Mesodermal cell (in vitro differentiated cells): ENCODE data around the gene RSPRY1.

ENCODE experiments used
- H3K27ac ChIP-seq: 2 replicates; pipeline ENCODE4 v1.7.0; 2013; ENCODE audit warnings: mild to moderate bottlenecking, low read depth, low read length, moderate library complexity; ENCODE audit not compliant: severe bottlenecking
- H3K36me3 ChIP-seq: 2 replicates; pipeline ENCODE4 v1.7.1; 2013; ENCODE audit warnings: mild to moderate bottlenecking, low read length, moderate library complexity; ENCODE audit not compliant: control insufficient read depth, insufficient read depth
- H3K4me1 ChIP-seq: one replicate; pipeline ENCODE4 v1.7.1; 2013; ENCODE audit warnings: mild to moderate bottlenecking, low read length; ENCODE audit not compliant: insufficient read depth, control insufficient read depth, poor library complexity, severe bottlenecking
- H3K4me3 ChIP-seq: 2 replicates; pipeline ENCODE4 v1.7.0; 2013; ENCODE audit warnings: low read length, control low read depth, mild to moderate bottlenecking; ENCODE audit not compliant: insufficient read depth, poor library complexity, severe bottlenecking; ENCODE audit errors: extremely low read depth
- H3K9me3 ChIP-seq: 2 replicates; pipeline ENCODE4 v1.7.1; 2013; ENCODE audit warnings: mild to moderate bottlenecking, low read length, moderate library complexity; ENCODE audit not compliant: control insufficient read depth
- WGBS, 2 experiments: methylation state at CpG; one replicate each; pipeline ENCODE4 v1.1.5; 2013; ENCODE audit warnings: missing lambda C conversion rate in 2 of 2; ENCODE audit not compliant: insufficient coverage in 2 of 2; 5-methylcytosine and 5-hydroxymethylcytosine counted together

The RSPRY1 gene

GRCh38 chr16:57153841-57154240 lies 32.3 kb upstream of the RSPRY1 start:
- Histone ChIP-seq H3K4me3 (no peak overlapping the region), H3K36me3 (peaks cover 88% of the 10 kb centered on the region), H3K27ac (no peak overlapping the region), H3K9me3 (no peaks in the 10 kb centered on the region), H3K4me1 (no peaks in the 10 kb centered on the region)
- WGBS, 2 experiments: 93 to 98% methylated on average over 2 to 4 of the region's 6 CpGs

- no peaks in the 10 kb centered on the region for H3K9me3 ChIP-seq
- no peak overlapping the region for H3K4me3 ChIP-seq
- 93 to 100% methylated on average over 2 of the region's 6 CpGs for WGBS, 2 experiments
- H3K27ac ChIP-seq: no peak overlapping the region
- peaks cover 97% of the 10 kb centered on the region for H3K36me3 ChIP-seq
- H3K4me1 ChIP-seq: no peaks in the 10 kb centered on the region
Observed at GRCh38 chr16:57155702-57156350, 30.3 kb upstream of the RSPRY1 start.

DNA sequence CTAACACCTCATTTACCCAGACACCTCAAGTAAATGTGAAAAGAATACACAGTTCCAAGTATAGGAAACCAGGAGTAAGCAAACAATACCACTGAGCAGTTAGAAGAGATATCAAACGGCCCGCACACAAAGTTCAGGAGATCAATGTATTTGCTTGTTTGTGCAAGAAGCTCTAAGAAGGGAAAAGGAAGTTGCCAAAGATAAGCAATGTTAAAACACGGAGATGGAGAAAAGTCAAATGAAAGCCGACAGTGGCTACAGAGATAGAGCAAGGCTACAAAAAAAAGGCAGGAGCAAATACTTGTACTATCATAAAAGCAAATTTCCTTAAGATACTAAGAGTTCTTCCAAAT lies 29.8 kb upstream of the RSPRY1 start:
- peaks cover 93% of the 10 kb centered on the region for H3K36me3 ChIP-seq

GRCh38 chr16:57157533-57157932 lies 28.6 kb upstream of the RSPRY1 start:
- no peaks in the 10 kb centered on the region for H3K9me3 ChIP-seq
- H3K4me3 ChIP-seq: no peak overlapping the region
- no CpG with 5 or more reads among the region's 1 CpG for WGBS, 2 experiments
- peaks cover 93% of the 10 kb centered on the region for H3K36me3 ChIP-seq
- no peak overlapping the region for H3K27ac ChIP-seq
- no peaks in the 10 kb centered on the region for H3K4me1 ChIP-seq

More for the DNA sequence above, 29.8 kb upstream of the RSPRY1 start:
- H3K27ac ChIP-seq: no peak overlapping the region
- no peak overlapping the region for H3K4me3 ChIP-seq
- H3K4me1 ChIP-seq: no peaks in the 10 kb centered on the region
- 70 to 94% methylated on average over 3 of the region's 4 CpGs for WGBS, 2 experiments
- H3K9me3 ChIP-seq: no peaks in the 10 kb centered on the region

DNA sequence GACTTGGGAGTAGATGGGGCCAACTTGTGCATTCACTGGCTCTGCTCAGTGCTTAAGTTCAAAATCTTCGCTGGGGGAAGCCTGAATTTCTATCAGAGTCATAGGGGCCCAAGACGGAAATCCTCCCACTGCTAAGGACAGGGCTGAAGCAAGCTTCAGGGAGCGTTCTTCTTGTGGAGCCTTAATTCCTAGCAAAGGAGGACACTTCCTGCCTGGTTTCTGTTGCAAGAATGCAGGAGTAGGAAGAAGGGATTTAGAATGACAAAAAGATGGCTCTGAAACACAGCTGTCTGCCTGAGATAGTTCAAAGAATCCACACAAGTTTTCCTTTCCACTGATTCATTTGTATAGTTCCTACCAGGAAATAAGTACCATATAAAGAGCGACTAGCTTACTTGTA lies 26.7 kb upstream of the RSPRY1 start:
- H3K36me3 ChIP-seq: peaks cover 93% of the 10 kb centered on the region
- WGBS, 2 experiments: 67 to 92% methylated on average over 3 of the region's 4 CpGs
- H3K27ac ChIP-seq: no peak overlapping the region

GRCh38 chr16:57163842-57164241 lies 22.3 kb upstream of the RSPRY1 start:
- Histone ChIP-seq H3K27ac (no peak overlapping the region), H3K4me3 (no peak overlapping the region), H3K36me3 (peaks cover 83% of the 10 kb centered on the region), H3K4me1 (no peaks in the 10 kb centered on the region), H3K9me3 (no peaks in the 10 kb centered on the region)
- 86 to 100% methylated on average over 1 of the region's 1 CpG for WGBS, 2 experiments

More for the DNA sequence above, 26.7 kb upstream of the RSPRY1 start:
- Histone ChIP-seq H3K9me3 (no peaks in the 10 kb centered on the region), H3K4me1 (no peaks in the 10 kb centered on the region), H3K4me3 (no peak overlapping the region)

DNA sequence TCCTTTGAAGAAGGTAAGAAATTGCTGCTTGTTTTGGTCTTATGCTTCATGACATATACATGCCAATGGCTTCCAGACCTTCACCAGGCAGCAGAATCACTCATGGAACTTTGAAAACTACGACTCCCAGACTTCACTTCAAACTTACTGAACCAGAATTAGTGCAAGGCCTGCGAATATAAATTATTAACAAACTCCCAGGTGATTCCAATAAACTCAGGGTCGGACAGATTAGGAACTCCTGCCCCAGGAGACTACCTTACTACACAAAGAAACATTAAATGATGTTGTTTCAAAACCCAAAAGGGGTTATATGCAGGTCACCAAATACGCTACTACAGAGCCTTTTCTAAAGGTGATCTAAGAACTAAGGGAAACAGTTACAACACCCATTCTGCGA lies 20.6 kb upstream of the RSPRY1 start:
- Histone ChIP-seq H3K9me3 (no peaks in the 10 kb centered on the region), H3K4me3 (no peak overlapping the region), H3K27ac (no peak overlapping the region), H3K4me1 (peaks cover 3% of the 10 kb centered on the region), H3K36me3 (peaks cover 74% of the 10 kb centered on the region)
- WGBS, 2 experiments: 87 to 100% methylated on average over 2 to 3 of the region's 5 CpGs

GRCh38 chr16:57165938-57166337 lies 20.2 kb upstream of the RSPRY1 start:
- H3K27ac ChIP-seq: no peak overlapping the region
- H3K9me3 ChIP-seq: no peaks in the 10 kb centered on the region
- 100% methylated on average over 2 of the region's 3 CpGs; no CpG with 5 or more reads in 1 of the 2 experiments for WGBS, 2 experiments
- H3K36me3 ChIP-seq: peaks cover 76% of the 10 kb centered on the region
- H3K4me1 ChIP-seq: peaks cover 3% of the 10 kb centered on the region
- H3K4me3 ChIP-seq: no peak overlapping the region

- H3K4me3 ChIP-seq: no peak overlapping the region
- peaks cover 79% of the 10 kb centered on the region for H3K36me3 ChIP-seq
- no peaks in the 10 kb centered on the region for H3K9me3 ChIP-seq
- peaks cover 3% of the 10 kb centered on the region for H3K4me1 ChIP-seq
- H3K27ac ChIP-seq: no peak overlapping the region
Observed at GRCh38 chr16:57166451-57166850, 19.7 kb upstream of the RSPRY1 start.

- peaks cover 79% of the 10 kb centered on the region for H3K36me3 ChIP-seq
- no peak overlapping the region for H3K27ac ChIP-seq
- H3K4me1 ChIP-seq: peaks cover 3% of the 10 kb centered on the region
- WGBS, 2 experiments: 100% methylated on average over 3 to 6 of the region's 7 CpGs
- H3K9me3 ChIP-seq: no peaks in the 10 kb centered on the region
- H3K4me3 ChIP-seq: no peak overlapping the region
Observed at GRCh38 chr16:57166951-57167350, 19.2 kb upstream of the RSPRY1 start.

- Histone ChIP-seq H3K4me1 (peaks cover 3% of the 10 kb centered on the region), H3K27ac (no peak overlapping the region), H3K9me3 (no peaks in the 10 kb centered on the region), H3K36me3 (peaks cover 78% of the 10 kb centered on the region), H3K4me3 (no peak overlapping the region)
- 100% methylated on average over 2 to 3 of the region's 3 CpGs for WGBS, 2 experiments
Observed at GRCh38 chr16:57167538-57167937, 18.6 kb upstream of the RSPRY1 start.
